Stimulated activated CD4-positive, alpha-beta T cell treated with anti-CD3 and anti-CD28 coated beads, Interleukin-4, amount 100 ng/mL, for 4 hours (primary cell): ENCODE data around the gene EZR.

ENCODE experiments used
- DNase-seq, 2 experiments: peaks; one replicate each; pipeline ENCODE4 v3.0.0-alpha.2; 2020

Gene EZR

GRCh38 chr6:158757753-158758090, 61.4 kb downstream of the EZR start:
- DNase-seq: no peak

- DNase-seq: no peak
Measured at GRCh38 chr6:158756977-158757752, 62.0 kb downstream of the EZR start.

- DNase-seq: no peak
Measured at GRCh38 chr6:158756126-158756525, 63.0 kb downstream of the EZR start.

GRCh38 chr6:158755636-158756035, 63.5 kb downstream of the EZR start:
- no peak for DNase-seq

GRCh38 chr6:158754738-158755137, 64.4 kb downstream of the EZR start:
- DNase-seq: no peak

- DNase-seq: no peak
Measured at GRCh38 chr6:158753811-158754210, 65.4 kb downstream of the EZR start.

- no peak for DNase-seq
Measured at GRCh38 chr6:158752613-158753012, 66.6 kb downstream of the EZR start.

- no peak for DNase-seq
Measured at GRCh38 chr6:158751921-158752320, 67.2 kb downstream of the EZR start.

- DNase-seq: no peak
Measured at GRCh38 chr6:158751224-158751623, 67.9 kb downstream of the EZR start.

- no peak for DNase-seq
Measured at GRCh38 chr6:158744986-158745430, 74.2 kb downstream of the EZR start.

- DNase-seq: no peak
Measured at GRCh38 chr6:158743033-158743651, 76.0 kb downstream of the EZR start.

GRCh38 chr6:158739673-158740072, 79.5 kb downstream of the EZR start:
- no peak for DNase-seq

- no peak for DNase-seq
Measured at GRCh38 chr6:158737710-158738615, 81.2 kb downstream of the EZR start.

GRCh38 chr6:158737082-158737709, 82.0 kb downstream of the EZR start:
- DNase-seq: no peak

- DNase-seq: no peak
Measured at GRCh38 chr6:158735009-158735408, 84.2 kb downstream of the EZR start.

- DNase-seq: no peak
Measured at GRCh38 chr6:158730541-158730907, 88.6 kb downstream of the EZR start.

GRCh38 chr6:158729906-158730540, 89.1 kb downstream of the EZR start:
- no peak for DNase-seq

GRCh38 chr6:158725704-158726103, 93.5 kb downstream of the EZR start:
- DNase-seq: no peak

- DNase-seq: no peak
Measured at GRCh38 chr6:158722176-158722729, 96.9 kb downstream of the EZR start.

- DNase-seq: no peak
Measured at GRCh38 chr6:158718461-158719046, 100.6 kb downstream of the EZR start.

- DNase-seq: no peak
Measured at GRCh38 chr6:158717341-158718330, 101.5 kb downstream of the EZR start.
